ENCODE measurements around the gene ZCCHC7. TPM values are rescaled to one million over a fixed set of nuclear protein-coding genes. Genes with fewer than 3 reads are reported as not detected.

The ZCCHC7 gene
- polyA plus RNA-seq, 3 donors from 2014 or later, result 21.1 to 23.8 (median 23.1) TPM

DNA sequence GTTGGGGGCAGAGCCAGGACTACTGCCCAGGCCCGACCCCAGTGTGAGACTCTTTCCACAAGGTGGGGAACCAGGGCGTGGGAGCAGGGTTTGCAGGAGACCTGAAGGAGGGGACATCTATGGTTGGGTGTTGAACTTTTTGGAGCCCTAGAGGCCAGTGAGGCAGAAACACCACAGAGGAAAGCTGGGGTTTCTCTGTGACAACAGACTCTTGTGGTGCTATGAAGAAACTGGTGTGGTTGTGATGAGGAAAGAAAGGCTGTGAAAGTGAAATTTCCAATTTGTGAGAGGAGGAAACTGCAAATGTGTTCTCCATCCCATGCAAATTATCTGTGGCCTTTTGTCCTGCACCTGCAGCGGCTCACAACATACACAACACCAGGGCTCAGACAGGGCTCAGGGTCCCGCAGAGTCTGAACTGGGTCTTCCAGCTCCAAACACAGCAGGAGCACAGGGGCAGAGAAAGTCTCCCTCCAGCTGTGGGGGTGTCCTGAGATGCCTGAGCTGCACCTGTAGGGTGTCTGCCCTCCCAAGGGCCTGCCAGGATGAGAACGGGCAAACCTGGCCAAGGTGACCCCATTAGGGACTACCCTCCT is 250.7 kb downstream of the ZCCHC7 start:
- no peak overlapping the region for H3K4me3 Mint-ChIP-seq
- H3K27me3 Mint-ChIP-seq (ENCODE audit: low read depth in 3 of 3), result peaks cover 0 to 5% (median 0%) of the 10 kb centered on the region in 3 donors
- H3K4me1 Mint-ChIP-seq, result no peaks in the 10 kb centered on the region
- H3K27ac Mint-ChIP-seq, result no peak overlapping the region
- no peaks in the 10 kb centered on the region for H3K36me3 Mint-ChIP-seq
- peaks cover 0 to 2% (median 0%) of the 10 kb centered on the region in 6 donors for H3K9me3 Mint-ChIP-seq
- DNase-seq, result no peak

- no peak overlapping the region for H3K27ac Mint-ChIP-seq
- peaks cover 0 to 6% (median 3%) of the 10 kb centered on the region in 3 donors for H3K27me3 Mint-ChIP-seq (ENCODE audit: low read depth in 3 of 3)
- H3K4me3 Mint-ChIP-seq, result no peak overlapping the region
- DNase-seq, result no peak
- no peaks in the 10 kb centered on the region for H3K4me1 Mint-ChIP-seq
- H3K9me3 Mint-ChIP-seq, result peaks cover 0 to 2% (median 0%) of the 10 kb centered on the region in 6 donors
- H3K36me3 Mint-ChIP-seq, result no peaks in the 10 kb centered on the region
These were observed 251.4 kb downstream of the ZCCHC7 start for GRCh38 chr9:37371565-37372464.

DNA sequence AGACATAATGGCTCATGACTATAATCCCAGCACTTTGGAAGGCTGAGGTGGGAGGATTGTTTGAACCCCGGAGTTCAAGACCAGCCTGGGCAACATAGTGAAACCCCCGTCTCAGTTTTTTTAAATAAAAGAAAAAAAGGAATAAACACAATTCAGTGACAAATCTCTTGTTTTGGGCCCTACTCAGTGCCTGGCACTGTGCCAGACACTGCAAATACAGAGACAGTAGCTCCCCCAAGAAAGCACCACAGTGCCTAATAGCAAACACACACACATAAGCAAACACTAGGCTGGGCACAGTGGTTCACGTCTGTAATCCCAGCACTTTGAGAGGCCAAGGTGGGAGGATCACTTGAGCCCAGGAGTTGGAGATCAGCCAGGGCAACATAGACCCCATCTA is 252.5 kb downstream of the ZCCHC7 start:
- Mint-ChIP-seq H3K9me3 (no peaks in the 10 kb centered on the region), H3K36me3 (no peaks in the 10 kb centered on the region), H3K4me1 (no peaks in the 10 kb centered on the region), H3K27ac (no peak overlapping the region), H3K4me3 (no peak overlapping the region), H3K27me3 (ENCODE audit: low read depth in 3 of 3) (peaks cover 0 to 6% (median 3%) of the 10 kb centered on the region in 3 donors)
- no peak for DNase-seq

DNA sequence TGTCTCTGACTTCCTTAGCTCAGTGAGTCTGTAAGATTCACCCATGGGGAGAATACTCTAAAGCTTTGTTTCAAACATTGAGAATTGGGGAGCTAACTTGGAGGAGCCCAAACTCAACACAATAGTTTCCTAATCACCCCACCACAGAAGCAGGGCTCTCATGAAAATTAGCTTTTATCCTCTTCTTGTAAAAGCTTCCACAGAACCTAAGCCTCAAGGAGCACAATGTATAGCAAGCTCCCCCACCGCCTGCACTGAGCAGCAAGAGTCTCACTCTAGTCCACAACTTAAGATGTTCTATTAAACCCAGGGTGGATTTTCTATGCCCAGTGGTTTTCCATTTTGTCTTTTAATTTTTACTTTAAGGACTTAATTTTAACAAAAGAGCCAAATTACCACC is 253.2 kb downstream of the ZCCHC7 start:
- Mint-ChIP-seq H3K36me3 (no peaks in the 10 kb centered on the region), H3K9me3 (no peaks in the 10 kb centered on the region), H3K4me3 (no peak overlapping the region), H3K27me3 (ENCODE audit: low read depth in 3 of 3) (peaks cover 0 to 6% (median 3%) of the 10 kb centered on the region in 3 donors), H3K27ac (no peak overlapping the region), H3K4me1 (no peaks in the 10 kb centered on the region)
- no peak for DNase-seq

GRCh38 chr9:37374892-37375291 is 254.5 kb downstream of the ZCCHC7 start:
- Mint-ChIP-seq H3K36me3 (no peaks in the 10 kb centered on the region), H3K9me3 (no peaks in the 10 kb centered on the region), H3K27ac (no peak overlapping the region), H3K4me3 (no peak overlapping the region), H3K27me3 (ENCODE audit: low read depth in 3 of 3) (peaks cover 0 to 5% (median 3%) of the 10 kb centered on the region in 3 donors), H3K4me1 (no peaks in the 10 kb centered on the region)
- DNase-seq, result no peak

- H3K27me3 Mint-ChIP-seq (ENCODE audit: low read depth in 3 of 3), result peaks cover 0 to 3% (median 2%) of the 10 kb centered on the region in 3 donors
- no peaks in the 10 kb centered on the region for H3K36me3 Mint-ChIP-seq
- no peak overlapping the region for H3K27ac Mint-ChIP-seq
- no peaks in the 10 kb centered on the region for H3K4me1 Mint-ChIP-seq
- no peak overlapping the region for H3K4me3 Mint-ChIP-seq
- no peak for DNase-seq
- no peaks in the 10 kb centered on the region for H3K9me3 Mint-ChIP-seq
These were observed 257.6 kb downstream of the ZCCHC7 start for GRCh38 chr9:37377688-37378612.

DNA sequence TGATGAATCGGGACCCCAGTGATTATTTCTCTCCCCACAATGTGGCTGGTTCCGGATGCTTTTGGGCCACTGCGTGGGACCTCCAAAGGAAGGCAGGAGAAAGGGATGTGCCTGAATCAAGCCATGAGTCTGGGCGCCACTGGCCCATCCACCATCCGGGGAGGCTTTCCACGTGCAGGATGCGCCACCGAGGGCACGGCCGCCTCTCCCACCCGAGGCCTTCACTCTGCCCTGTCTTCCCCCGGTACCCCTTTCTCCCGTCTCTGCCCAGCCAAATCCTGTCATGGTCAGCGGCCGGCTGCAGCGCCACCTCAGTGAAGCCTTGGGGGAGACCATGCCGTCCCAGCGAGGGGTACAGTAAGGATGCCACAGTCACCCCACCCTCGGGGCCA is 258.2 kb downstream of the ZCCHC7 start:
- no peak for DNase-seq
- Mint-ChIP-seq H3K36me3 (no peaks in the 10 kb centered on the region), H3K27me3 (ENCODE audit: low read depth in 3 of 3) (peaks cover 0 to 3% (median 2%) of the 10 kb centered on the region in 3 donors), H3K27ac (no peak overlapping the region), H3K4me1 (no peaks in the 10 kb centered on the region), H3K4me3 (no peak overlapping the region), H3K9me3 (no peaks in the 10 kb centered on the region)

DNA sequence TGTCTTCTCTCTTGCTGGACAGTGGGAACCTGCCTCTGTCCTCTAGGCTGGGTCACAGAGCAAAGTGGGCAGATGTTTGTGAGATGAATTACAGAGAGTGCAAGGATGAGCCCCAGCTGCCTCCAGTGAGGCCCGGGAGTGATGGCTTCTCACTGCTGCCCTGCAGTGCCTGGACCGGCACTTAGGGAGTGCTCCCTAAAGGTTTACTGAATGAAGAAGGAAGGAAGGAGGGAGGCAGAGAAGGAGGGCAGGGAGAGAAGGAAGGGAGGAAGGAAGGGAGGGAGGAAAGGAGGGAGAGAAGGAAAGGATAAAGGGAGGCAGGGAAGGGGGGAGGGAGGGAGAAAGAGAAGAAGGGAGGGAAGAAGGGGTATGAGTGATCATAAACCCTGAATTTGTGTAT is 259.5 kb downstream of the ZCCHC7 start:
- Mint-ChIP-seq H3K4me1 (no peaks in the 10 kb centered on the region), H3K27ac (no peak overlapping the region), H3K36me3 (no peaks in the 10 kb centered on the region), H3K9me3 (no peaks in the 10 kb centered on the region), H3K27me3 (ENCODE audit: low read depth in 3 of 3) (peaks cover 0 to 5% (median 2%) of the 10 kb centered on the region in 3 donors), H3K4me3 (no peak overlapping the region)
- DNase-seq, result no peak

DNA sequence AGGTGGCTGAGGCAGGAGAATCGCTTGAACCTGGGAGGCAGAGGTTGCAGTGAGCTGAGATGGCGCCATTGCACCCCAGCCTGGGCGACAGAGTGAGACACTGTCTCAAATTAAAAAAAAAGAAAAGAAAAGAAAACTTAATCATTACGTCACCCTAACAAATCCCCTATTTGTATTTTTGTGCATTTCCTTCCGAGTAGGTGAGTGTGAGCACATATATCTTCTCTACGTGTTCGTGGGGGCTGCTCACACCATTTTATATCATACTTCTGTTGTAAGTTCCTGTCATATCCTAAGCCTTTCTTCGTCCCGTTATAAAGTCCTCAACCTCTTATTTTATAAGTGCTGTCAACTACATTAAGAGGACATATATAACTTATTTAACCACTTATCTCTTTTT is 260.2 kb downstream of the ZCCHC7 start:
- Mint-ChIP-seq H3K4me1 (no peaks in the 10 kb centered on the region), H3K36me3 (no peaks in the 10 kb centered on the region), H3K27ac (no peak overlapping the region), H3K27me3 (ENCODE audit: low read depth in 3 of 3) (peaks cover 0 to 5% (median 2%) of the 10 kb centered on the region in 3 donors), H3K4me3 (no peak overlapping the region), H3K9me3 (no peaks in the 10 kb centered on the region)
- no peak for DNase-seq

DNA sequence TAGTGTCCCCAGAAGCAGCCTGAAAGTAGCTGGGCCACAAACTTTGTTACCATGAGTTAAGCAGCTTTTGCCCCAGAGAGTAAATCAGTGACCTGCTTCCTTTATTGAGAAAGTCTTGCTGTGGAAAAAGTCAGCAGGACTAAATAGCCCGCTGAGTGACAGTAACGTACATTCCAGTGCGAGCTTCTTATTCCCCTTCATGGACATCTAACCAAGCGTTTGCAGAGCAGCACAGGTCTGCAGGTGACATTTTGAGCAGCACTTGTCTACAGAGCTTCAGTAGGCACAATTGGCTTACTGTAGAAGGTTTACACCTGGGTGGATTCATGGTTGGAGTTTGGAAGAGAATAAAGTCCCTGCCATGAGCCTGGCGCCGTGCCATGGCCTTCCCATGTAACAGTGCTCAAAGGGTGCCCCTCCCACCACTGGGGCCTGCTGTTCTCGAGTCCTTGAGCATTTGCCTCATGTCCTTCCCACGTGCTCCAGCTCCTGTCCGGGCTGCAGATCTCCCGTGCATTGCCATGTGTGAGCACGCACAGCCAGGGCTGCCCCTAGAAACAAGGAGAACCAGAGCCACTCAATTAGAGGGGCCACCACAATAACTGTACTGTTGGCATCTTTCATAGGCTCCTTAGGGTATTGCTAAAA is 260.8 kb downstream of the ZCCHC7 start:
- Mint-ChIP-seq H3K27ac (no peak overlapping the region), H3K4me1 (no peaks in the 10 kb centered on the region), H3K27me3 (ENCODE audit: low read depth in 3 of 3) (peaks cover 0 to 5% (median 0%) of the 10 kb centered on the region in 3 donors), H3K4me3 (no peak overlapping the region), H3K36me3 (no peaks in the 10 kb centered on the region), H3K9me3 (no peaks in the 10 kb centered on the region)
- DNase-seq, result no peak

DNA sequence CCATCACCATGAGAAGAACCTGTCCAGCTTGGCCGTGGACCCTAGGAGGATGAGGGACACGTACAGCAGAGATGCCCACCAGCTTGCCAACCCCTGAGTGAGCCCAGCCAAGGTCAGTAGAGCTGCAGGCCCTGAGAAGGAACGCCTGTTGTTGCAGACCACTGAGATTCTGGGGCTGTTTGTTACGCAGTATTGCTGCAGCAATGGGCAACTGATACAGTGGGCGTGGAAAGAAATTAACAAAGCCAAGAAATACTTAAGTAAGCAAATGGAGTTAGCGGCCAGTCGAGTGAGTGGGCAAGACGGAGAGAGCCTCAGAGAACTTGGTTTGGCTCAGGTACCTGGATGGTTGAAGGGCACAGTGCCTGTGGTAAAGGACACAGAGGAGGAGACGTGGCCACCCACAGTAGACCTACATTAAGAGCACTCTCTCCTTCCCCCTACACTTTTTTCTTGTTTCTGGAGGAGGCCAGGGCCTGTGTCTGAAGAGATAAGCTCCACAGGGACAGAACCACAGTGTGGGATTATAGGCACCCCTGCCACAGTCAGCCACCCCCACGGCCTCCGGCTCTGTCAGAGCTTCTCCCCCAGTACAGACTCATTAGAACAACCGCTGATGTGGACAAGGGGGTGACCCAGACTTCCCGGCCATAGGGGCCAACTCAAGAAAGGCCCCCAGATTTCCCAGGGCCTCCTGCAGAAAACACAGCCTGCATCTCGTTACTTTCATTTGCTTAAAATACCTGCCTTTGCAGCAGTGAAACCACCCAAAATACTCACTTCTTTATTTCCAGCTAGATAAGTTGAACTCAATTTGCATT is 262.0 kb downstream of the ZCCHC7 start:
- H3K4me3 Mint-ChIP-seq, result no peak overlapping the region
- no peaks in the 10 kb centered on the region for H3K9me3 Mint-ChIP-seq
- peaks cover 0 to 2% (median 0%) of the 10 kb centered on the region in 3 donors for H3K27me3 Mint-ChIP-seq (ENCODE audit: low read depth in 3 of 3)
- H3K27ac Mint-ChIP-seq, result no peak overlapping the region
- no peaks in the 10 kb centered on the region for H3K4me1 Mint-ChIP-seq
- no peaks in the 10 kb centered on the region for H3K36me3 Mint-ChIP-seq
- DNase-seq, result no peak

GRCh38 chr9:37382982-37383357 is 262.6 kb downstream of the ZCCHC7 start:
- no peak overlapping the region for H3K4me3 Mint-ChIP-seq
- H3K27me3 Mint-ChIP-seq (ENCODE audit: low read depth in 3 of 3), result peaks cover 0 to 2% (median 0%) of the 10 kb centered on the region in 3 donors
- no peaks in the 10 kb centered on the region for H3K9me3 Mint-ChIP-seq
- no peaks in the 10 kb centered on the region for H3K4me1 Mint-ChIP-seq
- H3K27ac Mint-ChIP-seq, result no peak overlapping the region
- no peaks in the 10 kb centered on the region for H3K36me3 Mint-ChIP-seq
- DNase-seq, result no peak

- no peak overlapping the region for H3K27ac Mint-ChIP-seq
- no peak for DNase-seq
- no peak overlapping the region for H3K4me3 Mint-ChIP-seq
- no peaks in the 10 kb centered on the region for H3K9me3 Mint-ChIP-seq
- no peaks in the 10 kb centered on the region for H3K36me3 Mint-ChIP-seq
- no peaks in the 10 kb centered on the region for H3K4me1 Mint-ChIP-seq
- H3K27me3 Mint-ChIP-seq (ENCODE audit: low read depth in 3 of 3), result peaks cover 0 to 2% (median 0%) of the 10 kb centered on the region in 3 donors
These were observed 263.0 kb downstream of the ZCCHC7 start for GRCh38 chr9:37383393-37383792.
